HG02870 (cell line): ENCODE data around the gene GSC2.
A peak's percentile ranks its signal among the peaks of the same experiment; 100 is the strongest.

Experiments used
- ATAC-seq: cut with Tn5 transposase; IDR thresholded peaks from one replicate; pipeline ENCODE4 v1.9.1; 2021; ENCODE audit warnings: mild to moderate bottlenecking, moderate library complexity; ENCODE audit not compliant: unreplicated experiment

Gene GSC2

GRCh38 chr22:19134176-19134831 lies 15.8 kb downstream of the GSC2 start:
- no peak for ATAC-seq

DNA sequence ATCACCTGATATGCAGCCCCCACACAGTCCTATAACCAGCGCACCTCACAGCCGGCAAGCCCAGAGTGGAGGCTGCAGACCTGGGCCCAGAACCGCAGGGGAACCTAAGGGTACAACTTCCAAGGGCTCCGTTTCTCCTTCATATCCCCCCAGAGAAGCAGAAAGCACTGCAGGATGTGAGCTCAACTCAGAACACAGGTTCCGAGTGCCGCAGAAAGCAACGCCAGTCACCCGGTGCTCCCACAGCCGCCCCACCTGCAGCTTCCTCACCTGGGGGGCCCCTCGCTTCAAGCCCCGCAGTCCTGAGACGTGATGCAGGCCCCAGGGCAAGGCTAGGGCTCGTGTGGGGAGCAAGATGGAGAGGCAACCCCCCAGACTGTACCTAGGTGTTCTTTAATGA lies 16.5 kb downstream of the GSC2 start:
- ATAC-seq, result no peak

DNA sequence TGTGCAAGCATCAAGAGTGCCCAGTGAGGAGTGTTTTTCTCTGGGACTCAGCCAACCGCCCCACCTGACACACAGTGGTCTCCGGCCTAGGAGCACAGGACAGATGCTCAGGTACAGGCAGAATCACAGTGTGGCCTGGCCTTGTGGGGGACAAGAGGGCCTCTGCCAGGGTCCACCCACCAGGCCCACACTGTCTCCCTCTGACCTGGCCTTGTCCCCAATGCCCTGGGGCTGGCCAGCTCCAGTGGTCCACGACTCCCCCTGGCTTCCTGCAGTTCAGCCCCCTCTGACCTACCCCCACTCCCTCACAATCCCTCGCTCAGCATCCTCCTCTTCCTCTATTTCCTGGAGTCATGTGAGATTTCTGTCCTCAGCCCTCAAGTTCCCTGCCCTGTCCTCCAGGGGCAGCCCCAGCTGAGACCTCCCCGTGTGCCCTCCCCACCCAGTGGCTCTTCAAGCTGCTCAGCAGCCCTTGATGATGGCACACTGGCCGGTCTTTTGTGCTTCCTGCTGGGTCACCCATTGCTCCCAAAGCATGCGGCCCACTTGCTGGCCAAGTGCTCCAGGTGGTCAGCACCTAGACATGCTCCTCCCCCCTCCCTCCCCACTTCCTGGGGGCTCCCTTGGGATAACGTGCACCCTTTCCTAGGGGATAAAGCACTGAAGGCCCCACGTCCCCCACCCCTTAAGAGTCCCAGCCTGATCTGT lies 17.2 kb downstream of the GSC2 start:
- no peak for ATAC-seq

DNA sequence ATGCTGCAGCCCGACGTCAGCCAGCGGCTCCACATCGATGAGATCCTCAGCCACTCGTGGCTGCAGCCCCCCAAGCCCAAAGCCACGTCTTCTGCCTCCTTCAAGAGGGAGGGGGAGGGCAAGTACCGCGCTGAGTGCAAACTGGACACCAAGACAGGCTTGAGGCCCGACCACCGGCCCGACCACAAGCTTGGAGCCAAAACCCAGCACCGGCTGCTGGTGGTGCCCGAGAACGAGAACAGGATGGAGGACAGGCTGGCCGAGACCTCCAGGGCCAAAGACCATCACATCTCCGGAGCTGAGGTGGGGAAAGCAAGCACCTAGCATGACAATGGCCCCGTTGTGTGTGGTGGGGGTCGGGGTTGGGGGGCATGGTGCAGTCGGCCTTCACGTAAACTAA lies 17.9 kb downstream of the GSC2 start:
- no peak for ATAC-seq

- ATAC-seq, result no peak
These were observed 18.4 kb downstream of the GSC2 start for GRCh38 chr22:19131685-19132015.

- ATAC-seq, result no peak
These were observed 19.0 kb downstream of the GSC2 start, which contains the start of gene TSSK2 for GRCh38 chr22:19130959-19131684. Gene TSSK2 (plus strand): TSS chr22:19131308. CDS start chr22:19131400, 92 bp downstream.

GRCh38 chr22:19129871-19130270 lies 20.2 kb downstream of the GSC2 start:
- no peak for ATAC-seq

DNA sequence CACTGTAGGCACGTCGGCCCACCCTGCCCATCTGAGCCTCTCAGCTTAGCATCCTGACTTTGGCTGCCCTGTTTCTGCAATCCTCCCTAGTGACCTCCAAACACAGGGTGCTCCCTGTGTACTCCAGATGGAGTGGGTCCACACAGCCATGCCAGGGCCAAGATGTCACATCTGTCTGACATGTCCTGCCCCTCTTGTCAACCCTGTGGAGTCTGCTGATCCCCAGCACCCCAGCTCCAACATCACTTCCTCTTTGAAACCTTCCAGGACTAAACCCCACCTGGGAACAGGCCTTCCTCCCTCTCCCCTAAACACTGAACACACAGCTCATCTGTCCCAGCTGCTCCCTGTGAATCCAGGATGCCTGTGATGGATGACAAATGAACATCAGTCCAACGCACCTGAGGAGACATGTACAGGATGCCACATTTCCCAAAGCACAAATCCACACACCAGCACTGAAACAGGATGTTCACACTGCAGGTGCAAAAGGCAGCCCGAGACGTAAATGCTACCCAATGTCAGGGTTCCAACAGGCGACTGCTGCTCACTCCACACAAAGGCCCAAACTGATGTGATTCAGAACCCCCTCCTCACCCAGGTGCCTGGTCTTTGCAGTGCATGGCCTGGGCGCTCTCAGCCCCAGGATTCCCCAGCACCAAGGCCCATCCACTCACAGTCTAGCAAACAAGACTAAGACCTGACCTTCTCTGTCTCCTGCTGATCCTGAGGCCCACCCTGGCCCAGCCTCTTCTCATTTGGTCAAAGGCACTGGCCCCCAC lies 21.0 kb downstream of the GSC2 start:
- no peak for ATAC-seq

DNA sequence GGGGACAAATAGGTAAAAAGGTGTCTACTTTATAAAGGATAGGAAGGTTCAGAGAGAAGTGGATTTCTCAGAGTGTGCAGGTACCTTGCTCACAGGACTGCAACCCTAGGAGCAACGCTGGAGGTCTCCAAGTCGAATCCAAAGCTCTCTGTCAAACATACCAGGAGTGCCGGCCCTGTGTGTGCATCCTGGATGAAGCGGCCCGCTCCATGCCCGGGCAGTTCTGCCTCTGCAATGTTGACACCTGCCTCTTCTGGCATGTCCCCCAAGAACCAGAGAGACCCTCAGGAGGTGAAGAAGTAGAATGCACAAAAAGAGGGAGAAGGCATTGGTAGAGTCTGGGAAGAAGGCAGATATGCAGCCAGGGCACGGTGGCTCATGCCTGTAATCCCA lies 22.1 kb downstream of the GSC2 start:
- ATAC-seq, result no peak

DNA sequence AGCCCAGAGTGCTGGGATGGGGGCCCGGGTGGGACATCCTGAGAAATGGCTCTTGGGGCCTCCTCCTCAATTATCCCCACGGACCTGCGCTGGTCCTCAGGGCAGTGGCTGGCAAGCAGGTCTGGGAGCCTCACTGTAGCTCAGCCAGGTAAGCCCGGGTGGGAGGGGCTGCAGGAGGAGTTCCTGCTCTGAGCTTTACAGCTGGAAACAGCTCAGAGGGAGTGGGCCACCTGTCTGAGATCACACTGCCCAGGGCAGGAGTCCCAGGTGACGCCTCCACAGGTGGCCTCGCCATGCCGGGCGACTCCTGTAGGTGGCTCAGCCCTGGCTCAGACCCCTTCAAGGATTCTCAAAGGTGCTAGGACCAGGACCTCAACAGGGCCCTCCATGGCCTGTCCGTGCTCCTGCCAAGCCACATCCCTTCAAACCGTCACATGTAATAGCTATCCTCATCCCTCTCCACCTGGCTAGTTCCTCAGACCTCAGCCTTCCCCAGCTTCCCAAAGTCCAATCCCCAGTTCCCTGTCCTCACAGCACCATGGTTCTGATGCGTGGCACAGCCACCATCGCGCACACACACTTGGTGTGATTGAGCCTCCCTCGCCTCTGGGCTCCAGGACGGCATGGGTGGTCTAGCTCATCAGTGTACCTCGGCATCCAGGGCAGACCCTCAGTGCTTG lies 22.6 kb downstream of the GSC2 start:
- no peak for ATAC-seq

GRCh38 chr22:19126309-19127273 lies 23.5 kb downstream of the GSC2 start:
- ATAC-seq, result no peak

DNA sequence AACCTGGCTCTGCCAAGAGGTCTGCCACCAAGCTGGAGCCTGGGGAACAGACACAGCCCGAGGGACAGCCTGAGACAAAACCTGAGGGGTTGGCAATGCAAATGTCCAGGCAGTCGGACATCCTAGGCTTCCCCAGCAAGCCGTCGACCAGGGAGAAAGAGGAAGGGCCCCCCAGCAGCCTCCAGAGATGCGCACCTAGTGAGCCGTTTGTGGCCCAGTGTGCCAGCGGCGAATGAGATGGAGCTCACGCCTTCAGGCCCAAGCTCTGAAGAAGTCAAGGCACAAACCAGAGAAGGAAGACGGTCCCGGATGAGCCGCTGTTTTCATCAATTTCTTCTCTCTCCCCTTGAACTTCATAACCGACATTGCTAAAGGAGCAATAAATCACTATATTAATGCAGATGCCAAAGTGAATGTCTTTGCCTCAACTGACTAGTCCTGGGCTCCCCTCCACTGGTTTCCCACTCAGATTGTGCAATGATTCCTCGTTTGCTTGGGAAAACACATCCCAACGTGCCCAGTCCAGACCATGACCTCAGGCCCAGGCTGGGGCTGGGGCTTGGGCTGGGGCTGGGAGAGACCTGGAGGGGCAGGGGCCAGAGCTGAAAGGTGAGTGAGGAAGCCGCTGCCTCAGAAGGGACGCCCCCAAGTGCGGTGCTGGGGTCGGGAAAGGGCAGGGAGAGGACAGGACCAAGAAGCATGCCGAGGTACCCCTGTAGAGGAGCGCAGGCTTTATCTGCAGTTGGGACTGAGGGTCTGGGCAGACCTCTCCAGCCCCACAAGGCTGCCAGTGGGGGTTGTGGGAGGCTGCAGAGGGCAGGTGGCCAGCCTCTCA lies 24.4 kb downstream of the GSC2 start:
- ATAC-seq, result no peak

DNA sequence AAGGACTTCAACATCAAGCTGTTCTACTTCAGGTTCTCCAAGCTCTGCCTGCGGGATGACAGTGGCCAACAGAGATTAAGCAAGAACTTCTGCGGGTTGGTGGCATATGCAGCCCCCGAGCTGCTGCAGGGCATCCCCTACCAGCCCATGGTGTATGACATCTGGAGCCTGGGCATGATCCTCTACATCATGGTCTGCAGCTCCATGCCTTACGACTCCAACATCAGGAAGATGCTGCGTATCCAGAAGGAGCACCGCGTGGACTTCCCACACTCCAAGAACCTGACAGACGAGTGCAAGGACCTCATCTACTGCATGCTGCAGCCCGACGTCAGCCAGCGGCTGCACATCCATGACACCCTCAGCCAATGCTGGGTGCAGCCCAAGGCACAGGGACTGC lies 25.1 kb downstream of the GSC2 start:
- ATAC-seq, result no peak

DNA sequence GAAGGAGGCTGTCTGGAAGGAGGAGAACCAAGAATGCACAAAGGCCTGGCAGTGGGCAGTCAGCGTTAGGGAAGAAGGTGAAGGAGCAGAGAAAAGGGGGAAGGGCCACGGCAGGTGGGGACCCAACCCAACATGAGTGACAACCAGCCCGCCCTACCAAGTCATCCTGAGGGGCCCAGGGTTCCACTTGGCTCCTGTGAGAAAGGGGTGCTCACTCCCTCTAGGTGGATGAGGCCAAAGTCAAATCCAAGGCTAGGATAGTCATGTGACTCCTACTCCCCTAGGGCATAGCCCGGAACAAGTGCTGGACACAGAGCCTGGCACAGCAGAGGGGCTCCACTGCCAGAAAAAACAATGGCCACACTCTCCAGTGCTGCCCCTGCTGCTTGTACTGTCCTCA lies 25.7 kb downstream of the GSC2 start:
- ATAC-seq, result no peak

DNA sequence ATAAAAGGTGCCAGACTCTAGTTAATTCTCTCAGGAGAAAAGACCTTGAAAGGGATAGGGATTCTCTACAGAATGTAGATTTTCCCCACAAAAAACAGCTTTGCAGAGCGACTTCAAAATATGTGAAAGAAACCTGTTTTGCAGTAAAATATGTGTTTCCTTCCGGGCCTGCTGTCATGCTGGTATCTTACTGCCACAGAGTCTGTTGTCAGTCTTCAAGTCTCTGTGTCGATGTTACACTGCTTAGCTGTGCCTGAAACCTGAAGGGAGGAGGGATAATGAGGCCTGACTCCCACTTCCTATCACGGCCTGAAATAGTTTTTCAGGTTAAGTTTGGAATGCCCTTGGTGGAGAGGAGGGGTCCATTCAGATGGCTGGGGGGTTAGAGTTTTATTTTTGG lies 26.2 kb downstream of the GSC2 start:
- ATAC-seq, result no peak

- ATAC-seq, result no peak
These were observed 27.2 kb downstream of the GSC2 start for GRCh38 chr22:19122752-19123492.

GRCh38 chr22:19122143-19122751 lies 27.8 kb downstream of the GSC2 start, which contains the start of gene DGCR2:
Gene DGCR2 (minus strand): TSS chr22:19122412. CDS start chr22:19122206, 206 bp downstream.
- ATAC-seq, result peak; percentile 83
